Left ventricle myocardium inferior (tissue), 1 donor: ENCODE measurements around the gene GPR142. TPM values are rescaled to one million over a fixed set of nuclear protein-coding genes. Genes with fewer than 3 reads are reported as not detected.

ENCODE experiments used
- DNase-seq: peaks from one replicate; pipeline ENCODE4 v3.0.0-alpha.2; 2020
- H3K27ac ChIP-seq: fragments of 200-600 bp; replicated peaks from 2 replicates; pipeline ENCODE4 v1.8.0; 2021
- H3K27me3 ChIP-seq: fragments of 200-600 bp; 2 replicates; pipeline ENCODE4 v1.8.0; 2021; ENCODE audit warnings: low read depth
- H3K36me3 ChIP-seq: fragments of 200-600 bp; 2 replicates; pipeline ENCODE4 v1.8.0; 2021
- H3K4me1 ChIP-seq: fragments of 200-600 bp; 2 replicates; pipeline ENCODE4 v1.8.0; 2021
- H3K4me3 ChIP-seq: fragments of 200-600 bp; 2 replicates; pipeline ENCODE4 v1.8.0; 2021; ENCODE audit warnings: mild to moderate bottlenecking, moderate library complexity
- H3K9me3 ChIP-seq: fragments of 200-600 bp; replicated peaks from 2 replicates; pipeline ENCODE4 v1.8.0; 2021
- intact Hi-C: fragments of 100-400 bp; cut with micrococcal nuclease; formaldehyde crosslinking; loops from one replicate; pipeline ENCODE4 v1.11.0; 2022
- total RNA-seq: library from RNA; stranded (reverse); fragmentation: NEBNext Ultra II Directional; extraction: Animal tissue kit (Norgen Biotek cat#: 25700); gene quantifications from one replicate; pipeline ENCODE4 v1.2.1, GENCODE V29; 2021
- TF ChIP-seq, protein P1 (sequence below): fragments of 200-600 bp; IDR thresholded peaks from 2 replicates; pipeline ENCODE4 v1.8.0; 2021; ENCODE audit warnings: antibody characterized with exemption, mild to moderate bottlenecking, borderline replicate concordance
- donor health status: DM: no; HTN: yes; CAD: no; lungs with severe emphysema.

The GPR142 gene
- total RNA-seq, 1 donor from 2014 or later: not detected

DNA sequence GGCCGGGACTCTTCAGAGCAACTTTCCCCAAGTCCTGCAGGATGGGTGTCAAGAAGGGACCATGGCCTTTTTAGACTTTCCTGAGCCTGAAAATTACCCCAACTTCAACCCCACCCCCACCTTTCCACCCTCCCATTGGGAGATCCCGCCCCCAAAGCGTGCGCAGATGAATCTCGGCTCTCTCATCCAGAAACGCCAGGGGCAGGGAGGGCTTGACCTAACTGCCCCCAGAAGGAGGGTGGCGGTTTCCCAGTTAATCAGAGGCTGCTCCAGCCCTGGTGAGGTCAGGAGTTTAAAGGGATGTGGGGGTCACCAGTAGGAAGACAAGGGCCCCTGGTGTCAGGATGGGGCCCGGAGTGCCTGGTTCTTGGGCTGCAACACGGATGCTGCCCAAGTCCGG is 40.8 kb upstream of the GPR142 start:
- peak overlapping the region; percentile 68 for H3K4me3 ChIP-seq
- H3K36me3 ChIP-seq: no peaks in the 10 kb centered on the region
- H3K4me1 ChIP-seq: peaks cover 21% of the 10 kb centered on the region
- H3K27ac ChIP-seq: no peak overlapping the region
- intact Hi-C loops: no loop called here
- peaks cover 10% of the 10 kb centered on the region for H3K27me3 ChIP-seq
- DNase-seq: no peak
- TF ChIP-seq, protein P1, sequence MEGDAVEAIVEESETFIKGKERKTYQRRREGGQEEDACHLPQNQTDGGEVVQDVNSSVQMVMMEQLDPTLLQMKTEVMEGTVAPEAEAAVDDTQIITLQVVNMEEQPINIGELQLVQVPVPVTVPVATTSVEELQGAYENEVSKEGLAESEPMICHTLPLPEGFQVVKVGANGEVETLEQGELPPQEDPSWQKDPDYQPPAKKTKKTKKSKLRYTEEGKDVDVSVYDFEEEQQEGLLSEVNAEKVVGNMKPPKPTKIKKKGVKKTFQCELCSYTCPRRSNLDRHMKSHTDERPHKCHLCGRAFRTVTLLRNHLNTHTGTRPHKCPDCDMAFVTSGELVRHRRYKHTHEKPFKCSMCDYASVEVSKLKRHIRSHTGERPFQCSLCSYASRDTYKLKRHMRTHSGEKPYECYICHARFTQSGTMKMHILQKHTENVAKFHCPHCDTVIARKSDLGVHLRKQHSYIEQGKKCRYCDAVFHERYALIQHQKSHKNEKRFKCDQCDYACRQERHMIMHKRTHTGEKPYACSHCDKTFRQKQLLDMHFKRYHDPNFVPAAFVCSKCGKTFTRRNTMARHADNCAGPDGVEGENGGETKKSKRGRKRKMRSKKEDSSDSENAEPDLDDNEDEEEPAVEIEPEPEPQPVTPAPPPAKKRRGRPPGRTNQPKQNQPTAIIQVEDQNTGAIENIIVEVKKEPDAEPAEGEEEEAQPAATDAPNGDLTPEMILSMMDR: no peak
- H3K9me3 ChIP-seq: no peaks in the 10 kb centered on the region

DNA sequence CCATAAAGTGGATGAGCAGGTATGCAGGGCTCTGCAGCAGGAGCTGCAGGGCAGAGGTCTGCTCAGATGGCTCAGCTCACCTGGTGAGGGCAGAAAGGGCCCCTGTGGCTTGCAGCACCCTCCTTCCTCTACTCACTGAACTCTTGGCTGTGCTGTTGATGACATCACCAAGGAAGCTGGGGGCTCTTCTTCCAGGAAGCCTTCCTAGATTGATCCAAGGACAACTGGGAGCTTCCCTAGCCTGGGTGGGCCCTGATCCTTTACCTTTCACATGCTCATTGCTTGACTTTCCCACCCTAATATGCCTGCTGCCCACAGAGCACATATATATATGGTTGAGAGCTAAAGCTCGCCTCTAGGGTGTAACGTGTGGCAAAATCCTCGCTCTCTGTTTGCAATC is 38.8 kb upstream of the GPR142 start:
- H3K36me3 ChIP-seq: no peaks in the 10 kb centered on the region
- intact Hi-C loops: no loop called here
- no peak for DNase-seq
- no peak overlapping the region for H3K4me3 ChIP-seq
- no peak overlapping the region for H3K27ac ChIP-seq
- H3K9me3 ChIP-seq: no peaks in the 10 kb centered on the region
- peaks cover 16% of the 10 kb centered on the region for H3K27me3 ChIP-seq
- H3K4me1 ChIP-seq: peaks cover 21% of the 10 kb centered on the region
- TF ChIP-seq, protein P1: no peak

DNA sequence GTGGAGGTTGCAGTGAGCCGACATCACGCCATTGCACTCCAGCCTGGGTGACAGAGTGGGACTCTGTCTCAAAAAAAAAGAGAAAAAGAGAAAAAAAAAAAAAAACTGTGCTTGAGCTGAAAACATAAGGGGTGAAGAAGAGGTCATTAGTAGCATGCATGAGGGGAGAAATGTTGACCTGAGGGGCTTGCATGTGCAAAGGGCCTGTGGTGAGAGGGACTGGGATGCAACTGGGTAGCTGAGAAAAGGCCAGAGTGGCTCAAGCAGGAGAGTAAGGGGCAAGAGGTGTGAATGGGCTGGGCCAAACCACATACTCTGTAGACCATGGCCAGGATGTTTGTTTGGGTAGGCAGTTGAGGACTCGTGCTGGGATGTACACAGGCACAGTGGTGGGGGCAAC is 37.9 kb upstream of the GPR142 start:
- peaks cover 21% of the 10 kb centered on the region for H3K4me1 ChIP-seq
- H3K27me3 ChIP-seq: peaks cover 16% of the 10 kb centered on the region
- DNase-seq: no peak
- H3K36me3 ChIP-seq: no peaks in the 10 kb centered on the region
- no peak overlapping the region for H3K4me3 ChIP-seq
- H3K27ac ChIP-seq: no peak overlapping the region
- TF ChIP-seq, protein P1: no peak
- intact Hi-C loops: no loop called here
- H3K9me3 ChIP-seq: no peaks in the 10 kb centered on the region

DNA sequence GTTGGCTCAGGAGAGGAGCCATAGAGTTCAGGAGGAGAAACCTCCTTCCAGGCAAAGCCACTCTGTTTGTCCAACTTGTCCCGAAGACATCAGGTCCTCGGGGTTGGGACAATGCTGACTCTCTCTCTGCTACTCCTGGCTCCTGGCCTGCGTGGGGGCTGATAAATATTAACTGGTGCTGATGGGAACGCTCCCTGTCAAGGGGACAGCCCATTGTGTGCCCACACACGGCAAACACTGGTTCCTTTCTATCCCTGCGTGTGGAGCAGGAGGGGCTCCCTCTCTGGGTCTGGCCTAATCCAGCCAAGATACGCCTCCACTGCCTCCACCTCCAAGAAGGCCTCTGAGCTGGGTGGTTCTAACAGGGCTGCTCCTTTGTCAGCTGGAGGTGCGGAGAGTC is 36.9 kb upstream of the GPR142 start:
- Histone ChIP-seq H3K27me3 (peaks cover 16% of the 10 kb centered on the region), H3K4me1 (peaks cover 17% of the 10 kb centered on the region), H3K36me3 (no peaks in the 10 kb centered on the region), H3K27ac (no peak overlapping the region), H3K4me3 (no peak overlapping the region), H3K9me3 (no peaks in the 10 kb centered on the region)
- intact Hi-C loops: no loop called here
- TF ChIP-seq, protein P1: no peak
- no peak for DNase-seq

DNA sequence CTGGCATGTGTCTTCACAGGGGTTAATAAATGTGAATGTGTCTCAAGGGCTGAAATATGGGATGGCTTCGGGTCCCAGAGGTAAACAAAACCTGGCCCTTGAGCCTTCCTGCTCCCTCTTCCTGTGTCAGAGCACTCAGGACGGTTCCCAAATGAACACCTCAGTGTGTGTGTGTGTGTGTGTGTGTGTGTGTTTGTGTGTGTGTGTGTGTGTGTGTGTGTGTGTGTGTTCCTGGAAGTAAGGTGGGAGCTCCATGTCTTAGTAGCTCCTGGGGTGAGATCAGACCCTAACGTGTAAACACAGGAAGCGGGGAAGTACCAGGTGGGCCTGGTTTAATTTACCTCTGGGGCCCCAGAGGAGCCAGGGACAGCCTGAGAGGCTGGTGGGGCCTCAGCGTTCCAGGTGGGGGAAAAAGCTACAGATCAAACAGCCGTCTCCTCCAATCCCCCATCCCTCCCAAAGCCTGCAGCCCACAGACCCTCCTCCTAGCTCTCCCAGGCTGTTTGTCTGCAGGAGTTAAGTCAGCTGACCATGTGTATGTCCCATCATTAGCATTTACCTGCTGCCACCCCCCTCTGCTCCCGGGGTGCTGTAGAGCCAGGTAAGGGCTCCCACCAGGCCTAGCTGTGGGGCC is 35.2 kb upstream of the GPR142 start:
- Histone ChIP-seq H3K9me3 (no peaks in the 10 kb centered on the region), H3K4me3 (no peak overlapping the region), H3K36me3 (no peaks in the 10 kb centered on the region), H3K27ac (no peak overlapping the region), H3K4me1 (peaks cover under 1% of the 10 kb centered on the region), H3K27me3 (peaks cover 16% of the 10 kb centered on the region)
- TF ChIP-seq, protein P1: no peak
- intact Hi-C loops: no loop called here
- DNase-seq: no peak
